ENCODE results near the gene CNTF.

Gene CNTF

DNA sequence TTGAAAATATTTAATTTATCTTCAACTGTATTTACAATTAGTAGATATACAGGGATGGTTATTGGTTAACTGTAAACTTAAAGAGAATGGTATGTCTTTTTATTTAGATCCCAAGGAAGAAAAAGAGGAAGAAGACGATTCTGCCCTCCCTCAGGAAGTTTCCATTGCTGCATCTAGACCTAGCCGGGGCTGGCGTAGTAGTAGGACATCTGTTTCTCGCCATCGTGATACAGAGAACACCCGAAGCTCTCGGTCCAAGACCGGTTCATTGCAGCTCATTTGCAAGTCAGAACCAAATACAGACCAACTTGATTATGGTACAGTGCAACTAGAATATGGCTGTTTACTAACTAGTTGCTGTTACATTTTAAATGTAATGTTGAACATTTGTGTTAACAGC is 12.7 kb upstream of the CNTF start:
- Histone ChIP-seq H3K27me3 (ENCODE audit: low read depth, low read length) (no peaks in the 10 kb centered on the region), H3K9me3 (ENCODE audit: control insufficient read depth in 1 of 2, low read length in 2 of 2) (no peaks in the 10 kb centered on the region), H3K36me3 (ENCODE audit: control insufficient read depth in 1 of 2, insufficient read depth in 2 of 2, low read length in 2 of 2) (peaks cover 44 to 45% of the 10 kb centered on the region in 2 donors), H3K27ac (ENCODE audit: low read length) (no peak overlapping the region), H3K4me1 (ENCODE audit: control insufficient read depth in 1 of 2, insufficient read depth in 2 of 2, low read length in 2 of 2) (peaks cover 7 to 8% of the 10 kb centered on the region in 2 donors), H3K4me3 (ENCODE audit: low read depth in 1 of 2, low read length in 2 of 2) (no peak overlapping the region)

DNA sequence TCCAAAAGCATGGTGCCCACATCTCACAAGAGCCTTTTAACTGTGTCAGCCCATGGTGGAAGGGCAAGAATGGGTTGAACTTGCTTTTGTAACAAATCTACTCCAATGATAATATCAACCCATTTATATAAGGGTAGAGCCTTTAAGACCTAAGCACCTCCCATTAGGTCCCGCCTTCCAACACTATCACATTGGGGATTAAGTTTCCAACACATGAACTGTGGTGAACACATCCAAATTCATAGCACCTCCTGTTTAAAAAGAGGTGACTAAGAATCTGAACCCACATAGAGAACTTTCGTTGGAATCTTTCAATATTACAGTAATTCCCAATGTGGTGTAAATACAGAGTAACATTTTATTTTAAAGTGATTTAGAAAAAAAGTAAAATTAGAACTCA is 9.2 kb upstream of the CNTF start:
- peaks cover 68 to 70% of the 10 kb centered on the region in 2 donors for H3K36me3 ChIP-seq (ENCODE audit: control insufficient read depth in 1 of 2, insufficient read depth in 2 of 2, low read length in 2 of 2)

DNA sequence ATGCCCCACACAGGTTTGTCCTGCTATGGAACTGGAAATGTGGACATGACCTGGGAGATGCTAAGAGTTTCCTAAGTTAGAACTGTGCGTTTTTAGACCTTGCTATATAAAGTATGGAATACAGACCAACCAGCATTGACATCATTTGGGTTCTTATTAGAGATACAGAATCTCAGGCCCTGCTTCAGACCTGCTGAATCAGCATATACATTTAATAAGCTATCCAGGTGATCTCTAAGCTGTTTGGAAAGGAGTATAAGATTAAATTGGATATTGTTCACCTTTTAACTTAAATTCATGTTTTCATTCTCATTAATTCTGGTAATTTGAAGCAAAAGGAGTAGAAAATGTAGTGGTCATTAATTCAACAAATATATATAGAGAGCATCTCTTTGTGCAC is 6.9 kb upstream of the CNTF start:
- Histone ChIP-seq H3K27ac (ENCODE audit: low read length) (no peak overlapping the region), H3K4me1 (ENCODE audit: control insufficient read depth in 1 of 2, insufficient read depth in 2 of 2, low read length in 2 of 2) (no peaks in the 10 kb centered on the region), H3K27me3 (ENCODE audit: low read depth, low read length) (no peaks in the 10 kb centered on the region), H3K9me3 (ENCODE audit: control insufficient read depth in 1 of 2, low read length in 2 of 2) (no peaks in the 10 kb centered on the region), H3K4me3 (ENCODE audit: low read depth in 1 of 2, low read length in 2 of 2) (no peak overlapping the region), H3K36me3 (ENCODE audit: control insufficient read depth in 1 of 2, insufficient read depth in 2 of 2, low read length in 2 of 2) (peaks cover 78 to 83% of the 10 kb centered on the region in 2 donors)

More for the DNA sequence above, 9.2 kb upstream of the CNTF start:
- no peaks in the 10 kb centered on the region for H3K9me3 ChIP-seq (ENCODE audit: control insufficient read depth in 1 of 2, low read length in 2 of 2)
- H3K4me3 ChIP-seq (ENCODE audit: low read depth in 1 of 2, low read length in 2 of 2) = no peak overlapping the region
- H3K4me1 ChIP-seq (ENCODE audit: control insufficient read depth in 1 of 2, insufficient read depth in 2 of 2, low read length in 2 of 2) = no peaks in the 10 kb centered on the region
- no peak overlapping the region for H3K27ac ChIP-seq (ENCODE audit: low read length)
- H3K27me3 ChIP-seq (ENCODE audit: low read depth, low read length) = no peaks in the 10 kb centered on the region

DNA sequence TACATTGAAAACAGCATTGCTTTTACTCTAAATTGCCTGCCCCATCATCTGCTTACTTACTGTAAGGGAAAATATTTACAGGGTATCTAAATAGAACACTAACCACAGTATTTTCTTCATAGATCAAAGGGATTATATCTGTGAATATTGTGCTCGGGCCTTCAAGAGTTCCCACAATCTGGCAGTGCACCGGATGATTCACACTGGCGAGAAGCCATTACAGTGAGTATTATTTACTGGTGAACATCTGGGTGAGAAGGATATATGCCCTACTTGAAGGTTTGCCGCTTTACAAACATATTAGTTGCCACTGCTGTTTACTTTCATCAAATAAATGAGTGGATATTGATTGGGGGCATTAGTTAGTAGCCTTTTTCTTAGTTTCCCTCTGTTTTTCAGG is 5.9 kb upstream of the CNTF start:
- Histone ChIP-seq H3K4me3 (ENCODE audit: low read depth in 1 of 2, low read length in 2 of 2) (no peak overlapping the region), H3K4me1 (ENCODE audit: control insufficient read depth in 1 of 2, insufficient read depth in 2 of 2, low read length in 2 of 2) (peaks cover 0 to 4% of the 10 kb centered on the region in 2 donors), H3K27me3 (ENCODE audit: low read depth, low read length) (no peaks in the 10 kb centered on the region), H3K9me3 (ENCODE audit: control insufficient read depth in 1 of 2, low read length in 2 of 2) (no peaks in the 10 kb centered on the region), H3K27ac (ENCODE audit: low read length) (no peak overlapping the region), H3K36me3 (ENCODE audit: control insufficient read depth in 1 of 2, insufficient read depth in 2 of 2, low read length in 2 of 2) (peaks cover 67 to 73% of the 10 kb centered on the region in 2 donors)

DNA sequence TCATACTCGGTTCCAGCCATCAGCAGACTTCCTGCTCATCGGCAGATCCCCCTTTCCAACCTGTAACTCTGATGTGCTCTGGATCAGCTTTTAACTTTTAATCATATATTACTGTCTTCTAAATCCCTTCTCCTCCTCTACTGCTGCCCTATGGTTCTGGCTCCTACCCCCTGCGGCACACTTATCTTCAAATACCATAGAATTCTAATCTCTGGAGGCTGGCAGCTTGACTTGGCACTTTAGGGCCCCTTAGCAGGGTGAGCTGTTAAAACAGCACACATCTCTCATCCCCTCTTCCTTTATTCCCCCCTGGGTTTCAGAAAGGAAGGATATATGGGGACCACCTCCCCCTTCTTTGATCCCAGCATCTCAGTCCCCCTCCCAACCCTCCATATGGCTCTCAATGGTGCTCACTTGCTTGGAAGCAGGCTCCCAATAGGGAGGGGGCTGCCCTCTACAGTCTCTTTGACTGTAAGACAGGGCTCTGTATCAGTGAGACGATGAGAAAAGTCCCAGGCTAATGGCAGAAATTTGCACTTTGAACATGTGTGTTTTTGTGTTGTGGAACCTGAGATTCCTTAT is 4.4 kb upstream of the CNTF start:
- Histone ChIP-seq H3K4me3 (ENCODE audit: low read depth in 1 of 2, low read length in 2 of 2) (no peak overlapping the region), H3K27me3 (ENCODE audit: low read depth, low read length) (no peaks in the 10 kb centered on the region), H3K9me3 (ENCODE audit: control insufficient read depth in 1 of 2, low read length in 2 of 2) (no peaks in the 10 kb centered on the region), H3K27ac (ENCODE audit: low read length) (no peak overlapping the region), H3K4me1 (ENCODE audit: control insufficient read depth in 1 of 2, insufficient read depth in 2 of 2, low read length in 2 of 2) (peaks cover 0 to 13% of the 10 kb centered on the region in 2 donors), H3K36me3 (ENCODE audit: control insufficient read depth in 1 of 2, insufficient read depth in 2 of 2, low read length in 2 of 2) (peaks cover 56 to 63% of the 10 kb centered on the region in 2 donors)

DNA sequence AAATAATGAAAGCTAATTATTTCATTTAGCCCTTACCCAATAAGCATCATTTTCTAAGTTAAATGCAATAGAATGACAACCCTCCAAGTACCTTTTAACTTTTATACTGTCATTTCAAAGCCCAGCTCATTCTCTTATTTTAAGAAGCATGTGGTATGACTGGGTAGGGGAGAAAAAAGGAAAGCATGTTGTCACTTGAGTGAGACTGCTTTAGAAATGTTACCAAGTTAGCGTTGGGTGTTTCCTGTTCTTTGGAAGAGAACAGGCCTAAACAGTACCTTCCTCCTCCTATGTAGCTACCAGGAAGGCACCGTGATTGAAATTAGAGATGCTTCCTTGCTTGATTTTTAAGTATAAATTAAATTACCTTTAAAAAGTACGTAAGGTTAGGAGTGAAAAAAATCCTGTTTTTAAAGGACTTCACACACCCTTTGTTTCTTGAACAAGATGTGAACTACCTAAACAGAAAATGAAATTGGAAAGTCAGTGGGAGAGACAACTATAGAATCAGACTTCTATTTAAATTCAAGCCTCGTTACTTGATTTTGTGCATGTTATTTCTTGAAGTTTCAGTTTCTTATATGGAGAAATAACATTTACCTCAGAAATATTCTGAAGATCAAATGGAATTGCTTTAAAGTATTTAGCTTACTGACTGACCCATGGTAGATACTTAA is 741 bp upstream of the CNTF start:
- H3K27ac ChIP-seq (ENCODE audit: low read length) = no peak overlapping the region
- no peaks in the 10 kb centered on the region for H3K9me3 ChIP-seq (ENCODE audit: control insufficient read depth in 1 of 2, low read length in 2 of 2)
- H3K27me3 ChIP-seq (ENCODE audit: low read depth, low read length) = no peaks in the 10 kb centered on the region
- H3K4me1 ChIP-seq (ENCODE audit: control insufficient read depth in 1 of 2, insufficient read depth in 2 of 2, low read length in 2 of 2) = peaks cover 0 to 17% of the 10 kb centered on the region in 2 donors
- H3K36me3 ChIP-seq (ENCODE audit: control insufficient read depth in 1 of 2, insufficient read depth in 2 of 2, low read length in 2 of 2) = peaks cover 46 to 49% of the 10 kb centered on the region in 2 donors
- H3K4me3 ChIP-seq (ENCODE audit: low read depth in 1 of 2, low read length in 2 of 2) = no peak overlapping the region

DNA sequence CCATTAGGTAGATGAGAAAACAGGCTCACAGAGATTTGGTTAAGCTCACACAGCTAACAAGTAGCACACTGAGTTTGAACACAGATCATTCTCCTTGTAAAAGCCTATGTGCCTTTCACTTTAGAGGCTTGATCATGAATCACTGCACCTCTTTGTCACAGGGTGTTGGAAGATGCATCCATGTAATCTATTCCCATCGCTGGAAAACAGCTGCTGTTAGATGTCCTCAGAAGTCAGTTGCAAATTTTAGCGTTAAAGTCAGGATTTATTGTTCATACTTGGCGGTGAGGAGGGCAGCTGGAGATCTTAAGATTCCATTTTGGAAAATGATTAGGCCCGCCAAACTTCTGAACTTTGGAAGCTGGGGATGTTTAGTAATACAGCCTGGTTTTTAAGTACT is 2.6 kb downstream of the CNTF start:
- Histone ChIP-seq H3K36me3 (ENCODE audit: control insufficient read depth in 1 of 2, insufficient read depth in 2 of 2, low read length in 2 of 2) (peaks cover 18 to 19% of the 10 kb centered on the region in 2 donors), H3K4me3 (ENCODE audit: low read depth in 1 of 2, low read length in 2 of 2) (no peak overlapping the region), H3K27ac (ENCODE audit: low read length) (no peak overlapping the region), H3K27me3 (ENCODE audit: low read depth, low read length) (no peaks in the 10 kb centered on the region), H3K4me1 (ENCODE audit: control insufficient read depth in 1 of 2, insufficient read depth in 2 of 2, low read length in 2 of 2) (peaks cover 0 to 30% of the 10 kb centered on the region in 2 donors), H3K9me3 (ENCODE audit: control insufficient read depth in 1 of 2, low read length in 2 of 2) (no peaks in the 10 kb centered on the region)

DNA sequence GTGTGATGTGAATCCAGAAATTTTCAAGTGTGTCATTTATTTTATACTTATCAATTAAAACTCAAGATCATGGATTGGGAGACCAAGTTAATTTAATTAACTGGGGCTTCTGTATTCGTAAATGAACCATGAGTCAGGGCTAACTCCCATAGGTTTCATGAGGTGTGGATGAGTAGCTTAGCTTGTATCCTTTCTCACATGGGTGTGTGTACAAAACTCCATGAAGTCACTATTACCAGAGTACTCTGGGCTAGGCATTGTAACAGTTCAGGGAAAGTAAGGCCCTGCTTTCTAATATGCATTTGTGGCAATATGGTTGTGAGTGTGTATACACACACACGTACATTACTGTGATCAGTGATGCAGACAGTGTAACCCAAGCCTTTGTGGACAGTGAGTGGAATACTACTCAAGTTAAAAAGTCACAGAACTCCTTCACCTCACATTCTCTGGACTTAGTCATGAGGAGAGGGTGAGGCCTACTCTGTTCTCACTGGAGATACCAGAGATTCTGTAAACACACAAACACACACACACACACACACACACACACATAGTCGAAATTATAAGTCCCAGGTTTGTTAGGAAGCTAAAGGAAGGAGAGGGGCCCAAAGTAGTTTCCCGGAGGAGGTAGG is 3.5 kb downstream of the CNTF start:
- Histone ChIP-seq H3K4me3 (ENCODE audit: low read depth in 1 of 2, low read length in 2 of 2) (no peak overlapping the region), H3K4me1 (ENCODE audit: control insufficient read depth in 1 of 2, insufficient read depth in 2 of 2, low read length in 2 of 2) (peaks cover 0 to 30% of the 10 kb centered on the region in 2 donors), H3K36me3 (ENCODE audit: control insufficient read depth in 1 of 2, insufficient read depth in 2 of 2, low read length in 2 of 2) (peaks cover 18 to 19% of the 10 kb centered on the region in 2 donors)

DNA sequence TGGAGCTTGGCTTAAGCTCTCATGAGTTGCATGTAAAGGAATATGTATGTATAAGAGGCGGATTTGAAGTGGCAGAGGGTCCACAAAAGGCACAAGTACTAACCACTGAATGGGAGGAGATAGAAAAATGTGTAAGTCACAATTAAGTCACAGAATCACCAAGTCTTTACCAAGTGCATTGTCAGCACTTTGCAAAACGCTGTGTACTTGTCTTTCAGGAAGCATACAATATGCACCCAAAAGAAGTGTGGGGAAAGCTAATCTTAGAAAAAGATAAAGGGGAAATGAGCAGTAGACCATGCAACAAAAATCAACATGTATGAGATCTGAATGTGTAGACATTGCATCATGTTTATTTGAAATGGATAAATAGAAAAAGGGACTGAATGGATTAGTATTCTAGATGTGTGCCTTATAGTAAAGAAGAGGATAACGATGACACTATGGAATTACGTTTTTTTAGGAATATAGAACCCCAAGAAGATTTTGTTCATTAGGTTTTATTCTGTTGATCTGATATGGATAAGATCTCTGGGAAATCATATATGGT is 4.5 kb downstream of the CNTF start:
- Histone ChIP-seq H3K27me3 (ENCODE audit: low read depth, low read length) (no peaks in the 10 kb centered on the region), H3K27ac (ENCODE audit: low read length) (peak overlapping the region; percentile 31), H3K36me3 (ENCODE audit: control insufficient read depth in 1 of 2, insufficient read depth in 2 of 2, low read length in 2 of 2) (peaks cover 18 to 19% of the 10 kb centered on the region in 2 donors), H3K9me3 (ENCODE audit: control insufficient read depth in 1 of 2, low read length in 2 of 2) (no peaks in the 10 kb centered on the region), H3K4me1 (ENCODE audit: control insufficient read depth in 1 of 2, insufficient read depth in 2 of 2, low read length in 2 of 2) (peaks cover 0 to 22% of the 10 kb centered on the region in 2 donors), H3K4me3 (ENCODE audit: low read depth in 1 of 2, low read length in 2 of 2) (no peak overlapping the region)

More for the DNA sequence above, 3.5 kb downstream of the CNTF start:
- Histone ChIP-seq H3K27ac (ENCODE audit: low read length) (no peak overlapping the region), H3K27me3 (ENCODE audit: low read depth, low read length) (no peaks in the 10 kb centered on the region), H3K9me3 (ENCODE audit: control insufficient read depth in 1 of 2, low read length in 2 of 2) (no peaks in the 10 kb centered on the region)

DNA sequence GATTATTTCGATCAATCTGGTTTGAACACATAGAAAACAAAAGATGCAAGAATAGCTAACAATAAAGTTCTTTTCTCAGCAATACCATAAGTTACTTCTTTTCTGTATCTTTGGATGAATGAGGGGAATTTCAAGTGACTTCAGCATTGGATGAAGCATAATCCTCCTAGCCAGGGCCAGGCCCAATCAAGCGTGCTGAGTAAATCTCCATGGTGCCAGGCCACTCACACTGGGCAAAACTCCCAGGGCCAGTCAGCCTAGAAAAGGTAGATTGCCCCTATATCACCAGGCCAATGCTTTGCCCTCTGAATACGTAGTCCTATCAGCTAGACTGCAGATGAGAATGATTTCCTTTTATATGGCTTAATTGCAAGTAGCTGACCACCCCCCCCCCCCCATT is 6.0 kb downstream of the CNTF start:
- Histone ChIP-seq H3K4me1 (ENCODE audit: control insufficient read depth in 1 of 2, insufficient read depth in 2 of 2, low read length in 2 of 2) (peaks cover 0 to 12% of the 10 kb centered on the region in 2 donors), H3K36me3 (ENCODE audit: control insufficient read depth in 1 of 2, insufficient read depth in 2 of 2, low read length in 2 of 2) (peaks cover 11% of the 10 kb centered on the region in 2 donors), H3K9me3 (ENCODE audit: control insufficient read depth in 1 of 2, low read length in 2 of 2) (no peaks in the 10 kb centered on the region), H3K27me3 (ENCODE audit: low read depth, low read length) (no peaks in the 10 kb centered on the region), H3K27ac (ENCODE audit: low read length) (no peak overlapping the region), H3K4me3 (ENCODE audit: low read depth in 1 of 2, low read length in 2 of 2) (no peak overlapping the region)

DNA sequence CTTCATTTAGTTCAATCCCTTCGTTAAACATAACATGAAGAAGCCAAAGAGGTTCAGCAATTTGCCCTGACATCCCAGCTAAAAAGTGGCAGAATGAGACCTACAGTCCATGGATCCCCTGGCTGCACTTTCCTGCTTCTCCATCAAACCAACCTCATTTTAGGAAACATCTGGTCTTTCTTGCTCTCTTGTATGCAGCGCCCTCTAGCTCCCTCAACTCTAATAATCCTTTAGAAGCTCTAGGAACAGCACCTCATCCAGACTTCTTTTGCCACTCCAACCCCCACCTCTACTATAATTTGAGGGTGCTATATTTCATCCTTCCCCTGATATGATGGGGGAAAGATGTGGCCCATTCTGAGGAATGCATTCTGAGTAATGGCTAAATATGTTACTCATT is 7.4 kb downstream of the CNTF start:
- peaks cover 0 to 4% of the 10 kb centered on the region in 2 donors for H3K36me3 ChIP-seq (ENCODE audit: control insufficient read depth in 1 of 2, insufficient read depth in 2 of 2, low read length in 2 of 2)
- no peak overlapping the region for H3K4me3 ChIP-seq (ENCODE audit: low read depth in 1 of 2, low read length in 2 of 2)
- no peaks in the 10 kb centered on the region for H3K9me3 ChIP-seq (ENCODE audit: control insufficient read depth in 1 of 2, low read length in 2 of 2)
- H3K27me3 ChIP-seq (ENCODE audit: low read depth, low read length) = no peaks in the 10 kb centered on the region
- peaks cover 0 to 12% of the 10 kb centered on the region in 2 donors for H3K4me1 ChIP-seq (ENCODE audit: control insufficient read depth in 1 of 2, insufficient read depth in 2 of 2, low read length in 2 of 2)
- H3K27ac ChIP-seq (ENCODE audit: low read length) = no peak overlapping the region

Data from muscle layer of duodenum (tissue), 2 donors.